Measurements from ENCODE around the gene LRRN4CL.
"Not testable (repeated sequence)": the region's sequence is repeated elsewhere in the genome, so short reads cannot be mapped to it uniquely, and the experiment has no call there.

Gene LRRN4CL

GRCh38 chr11:62676698-62677097 is 12.6 kb downstream of the LRRN4CL start:
- no peak for DNase-seq (ENCODE audit: low read depth in 2 of 2)

GRCh38 chr11:62675415-62675814 is 13.9 kb downstream of the LRRN4CL start:
- DNase-seq (ENCODE audit: low read depth in 2 of 2) = not testable (repeated sequence)

- DNase-seq (ENCODE audit: low read depth in 2 of 2) = no peak
Observed at GRCh38 chr11:62673196-62673525, 16.2 kb downstream of the LRRN4CL start.

- peak; percentile 69 to 74 for DNase-seq (ENCODE audit: low read depth in 2 of 2)
Observed at GRCh38 chr11:62671608-62672389, 17.5 kb downstream of the LRRN4CL start, which contains the start of the genes LBHD1 and UQCC3. Gene LBHD1 (minus strand): TSS chr11:62672267. CDS start chr11:62670031, 2,236 bp downstream. Gene UQCC3 (plus strand): TSS chr11:62671673. CDS start chr11:62671746, 73 bp downstream.

GRCh38 chr11:62671236-62671607 is 18.1 kb downstream of the LRRN4CL start:
- DNase-seq (ENCODE audit: low read depth in 2 of 2) = no peak

- no peak for DNase-seq (ENCODE audit: low read depth in 2 of 2)
Observed at GRCh38 chr11:62669420-62670161, 19.7 kb downstream of the LRRN4CL start.

- DNase-seq (ENCODE audit: low read depth in 2 of 2) = no peak
Observed at GRCh38 chr11:62667460-62667859, 21.9 kb downstream of the LRRN4CL start.

GRCh38 chr11:62666259-62666926 is 22.9 kb downstream of the LRRN4CL start:
- DNase-seq (ENCODE audit: low read depth in 2 of 2) = no peak

GRCh38 chr11:62665599-62666258 is 23.6 kb downstream of the LRRN4CL start:
- DNase-seq (ENCODE audit: low read depth in 2 of 2) = no peak

GRCh38 chr11:62665075-62665598 is 24.2 kb downstream of the LRRN4CL start, which contains the start of the genes C11orf98 and CSKMT:
Gene C11orf98 (minus strand): TSS chr11:62665210. CDS start chr11:62665169, 41 bp downstream.
Gene CSKMT (plus strand): TSS chr11:62665312. CDS start chr11:62665880, 568 bp downstream.
- peak; percentile 85 to 87 for DNase-seq (ENCODE audit: low read depth in 2 of 2)

- no peak for DNase-seq (ENCODE audit: low read depth in 2 of 2)
Observed at GRCh38 chr11:62664405-62665074, 24.8 kb downstream of the LRRN4CL start.

- no peak for DNase-seq (ENCODE audit: low read depth in 2 of 2)
Observed at GRCh38 chr11:62656796-62657429, 32.4 kb downstream of the LRRN4CL start.

- no peak for DNase-seq (ENCODE audit: low read depth in 2 of 2)
Observed at GRCh38 chr11:62654297-62654696, 35.0 kb downstream of the LRRN4CL start.

- no peak for DNase-seq (ENCODE audit: low read depth in 2 of 2)
Observed at GRCh38 chr11:62652161-62653006, 36.9 kb downstream of the LRRN4CL start.

- not testable (repeated sequence) for DNase-seq (ENCODE audit: low read depth in 2 of 2)
Observed at GRCh38 chr11:62650283-62650682, 39.0 kb downstream of the LRRN4CL start.

GRCh38 chr11:62649486-62649885 is 39.8 kb downstream of the LRRN4CL start:
- no peak for DNase-seq (ENCODE audit: low read depth in 2 of 2)

GRCh38 chr11:62648967-62649364 is 40.4 kb downstream of the LRRN4CL start:
- no peak for DNase-seq (ENCODE audit: low read depth in 2 of 2)

GRCh38 chr11:62648185-62648966 is 41.0 kb downstream of the LRRN4CL start:
- no peak for DNase-seq (ENCODE audit: low read depth in 2 of 2)

GRCh38 chr11:62647609-62648005 is 41.7 kb downstream of the LRRN4CL start:
- no peak for DNase-seq (ENCODE audit: low read depth in 2 of 2)
